GM19099 (cell line): Measurements from ENCODE around the gene SLC6A16.

Experiments used
- POLR2A ChIP-seq: IDR thresholded peaks from 3 replicates; pipeline ENCODE4 v1.6.1; 2011; ENCODE audit warnings: low read depth; ENCODE audit not compliant: insufficient read length; ENCODE audit errors: extremely low read depth

SLC6A16 gene

DNA sequence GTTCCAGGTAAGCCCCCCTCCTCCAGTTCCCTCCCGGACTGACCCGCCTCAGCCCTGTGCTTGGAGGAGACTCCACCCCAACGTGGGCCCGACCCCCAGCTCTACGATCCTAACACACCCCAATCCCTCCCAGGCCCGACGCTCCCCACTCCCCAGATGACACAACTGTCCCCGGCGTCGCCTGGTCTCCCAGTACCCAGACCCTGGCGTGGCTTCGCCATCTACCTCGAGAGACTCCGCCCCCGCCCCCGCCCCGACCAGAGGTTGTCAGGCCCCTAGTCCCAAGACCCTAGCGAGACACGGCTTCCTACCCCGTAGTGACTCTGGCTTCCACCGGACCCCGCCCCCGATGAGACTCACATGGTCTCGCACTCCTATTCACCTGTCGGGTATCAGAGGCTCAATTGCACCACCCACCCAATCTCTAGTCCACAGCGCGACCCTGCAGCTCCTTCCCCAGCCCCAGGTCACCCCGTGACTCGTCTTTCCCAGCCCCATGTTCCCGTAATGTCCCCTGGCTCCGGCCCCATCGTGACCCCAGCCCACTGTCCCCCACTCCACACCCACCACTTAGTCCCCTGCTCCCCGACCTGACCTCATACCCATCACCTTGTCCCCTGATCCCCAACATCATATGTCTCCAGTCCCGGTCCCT lies 13.2 kb upstream of the SLC6A16 start:
- no peak for TF ChIP-seq POLR2A

DNA sequence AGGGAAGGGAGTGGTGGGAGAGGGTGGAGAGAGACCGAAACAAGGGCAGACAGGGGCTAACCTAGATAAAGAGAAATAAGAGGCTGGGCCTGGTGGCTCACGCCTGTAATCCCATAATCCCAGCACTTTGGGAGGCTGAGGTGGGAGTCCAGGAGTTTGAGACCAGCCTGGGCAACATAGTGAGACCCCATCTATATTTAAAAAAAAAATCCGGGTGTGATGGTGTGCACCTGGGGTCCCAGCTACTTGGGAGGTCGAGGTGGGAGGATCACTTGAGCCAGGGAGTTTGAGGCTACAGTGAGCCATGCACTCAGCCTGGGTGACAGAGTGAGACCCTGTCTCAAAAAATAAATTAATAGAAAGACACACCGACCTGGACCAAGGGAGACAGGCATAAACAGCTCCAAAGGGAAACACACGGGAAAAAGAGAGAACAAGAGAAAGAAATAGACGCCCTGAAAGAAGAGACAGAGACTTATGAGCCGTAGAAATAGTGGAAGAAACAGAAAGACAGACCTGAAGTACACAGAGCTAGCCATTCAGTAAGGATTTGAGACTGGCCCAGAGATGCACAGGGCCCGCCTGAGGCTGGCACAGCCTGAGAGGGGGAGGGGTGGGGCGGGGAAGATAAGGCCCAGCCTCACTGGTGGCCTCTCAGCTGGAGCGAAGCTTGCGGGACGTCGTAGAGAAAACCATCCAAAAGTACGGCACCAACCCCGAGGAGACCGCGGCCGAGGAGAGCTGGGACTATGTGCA lies 12.5 kb upstream of the SLC6A16 start:
- no peak for TF ChIP-seq POLR2A

DNA sequence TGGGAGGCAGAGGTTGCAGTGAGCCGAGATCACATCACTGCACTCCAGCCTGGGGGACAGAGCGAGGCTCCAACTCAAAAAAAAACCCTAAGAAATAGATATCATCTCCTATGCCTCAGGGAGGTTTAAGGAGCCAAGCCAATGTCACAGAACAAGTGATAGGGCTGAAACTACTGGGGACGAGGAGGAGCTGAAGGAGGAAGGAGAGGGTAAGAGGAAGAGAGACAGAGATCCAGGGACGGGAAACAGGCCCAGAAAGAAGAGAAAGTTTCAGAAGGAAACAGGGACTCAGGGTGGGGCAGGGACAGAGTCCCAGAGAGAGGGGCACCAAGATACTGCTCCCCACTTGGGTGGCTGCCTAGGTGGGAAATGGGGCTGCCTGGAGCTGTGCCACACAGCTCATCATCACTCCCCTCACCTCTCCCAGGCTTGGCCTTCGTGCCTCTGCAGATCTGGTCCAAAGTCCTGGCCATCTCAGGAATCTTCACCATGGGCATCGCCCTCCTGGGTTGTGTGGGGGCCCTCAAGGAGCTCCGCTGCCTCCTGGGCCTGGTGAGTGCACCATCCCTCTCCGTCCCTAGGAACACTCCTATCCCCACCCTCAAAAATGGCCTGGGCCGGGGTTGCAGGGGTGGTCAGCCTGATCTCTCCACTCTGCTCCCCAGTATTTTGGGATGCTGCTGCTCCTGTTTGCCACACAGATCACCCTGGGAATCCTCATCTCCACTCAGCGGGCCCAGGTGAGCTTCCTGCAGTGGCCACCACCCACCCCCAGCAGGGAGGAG lies 11.7 kb upstream of the SLC6A16 start:
- TF ChIP-seq POLR2A, result no peak

DNA sequence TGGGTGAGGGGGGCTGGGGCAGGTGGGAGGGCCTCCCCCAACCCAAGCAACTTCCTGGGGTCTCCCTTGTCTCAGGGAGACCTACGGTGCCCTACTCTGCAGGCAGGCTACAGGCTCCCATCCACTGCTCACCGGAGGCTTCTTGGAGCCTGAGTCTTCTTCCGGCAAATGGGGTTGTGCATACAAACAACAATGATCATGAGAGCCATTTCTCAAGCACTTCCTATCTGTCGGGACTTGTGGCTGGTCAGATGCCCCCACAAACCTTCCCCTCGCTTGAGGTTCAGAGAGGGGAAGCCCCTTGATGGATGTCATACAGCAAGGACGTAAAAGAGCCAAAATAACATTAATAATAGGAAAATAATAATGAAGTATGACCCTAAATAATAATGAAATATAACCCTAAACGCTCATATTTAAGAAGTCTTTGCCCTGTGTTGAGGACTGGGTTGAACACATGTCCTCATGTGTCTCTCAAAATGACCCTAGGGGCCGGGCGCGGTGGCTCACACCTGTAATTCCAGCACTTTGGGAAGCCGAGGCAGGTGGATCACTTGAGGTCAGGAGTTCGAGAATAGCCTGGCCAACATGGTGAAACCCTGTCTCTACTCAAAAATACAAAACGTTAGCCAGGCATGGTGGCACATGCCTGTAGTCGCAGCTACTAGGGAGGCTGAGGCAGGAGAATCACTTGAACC lies 10.9 kb upstream of the SLC6A16 start:
- no peak for TF ChIP-seq POLR2A

DNA sequence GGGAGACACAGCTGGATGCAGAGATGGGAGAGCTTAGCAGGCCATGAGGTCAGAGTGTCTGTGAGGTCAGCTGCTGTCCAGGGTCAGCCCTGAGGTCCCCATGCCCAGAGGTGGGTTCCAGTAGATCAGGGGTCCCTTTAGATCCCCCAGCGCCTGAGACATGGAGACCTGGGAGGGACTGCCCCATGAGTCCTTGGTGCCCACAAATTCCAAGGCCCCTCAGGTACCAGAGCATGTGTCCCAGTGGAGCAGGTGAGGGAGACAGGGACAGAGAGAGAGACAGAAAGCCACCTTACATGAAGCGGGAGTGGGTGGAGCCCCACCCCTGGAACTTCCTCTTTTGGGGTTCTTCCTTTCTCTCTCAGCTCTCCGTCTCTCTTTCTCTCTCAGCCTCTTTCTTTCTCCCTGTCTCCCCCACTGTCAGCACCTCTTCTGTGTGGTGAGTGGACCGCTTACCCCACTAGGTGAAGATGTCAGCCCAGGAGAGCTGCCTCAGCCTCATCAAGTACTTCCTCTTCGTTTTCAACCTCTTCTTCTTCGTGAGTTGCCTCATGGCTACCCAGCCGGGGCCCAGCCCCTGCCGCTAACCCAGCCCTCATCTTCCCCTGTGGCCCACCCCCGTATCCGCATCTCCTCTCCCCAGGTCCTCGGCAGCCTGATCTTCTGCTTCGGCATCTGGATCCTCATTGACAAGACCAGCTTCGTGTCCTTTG lies 10.2 kb upstream of the SLC6A16 start, which contains the start of gene CD37:
Gene CD37 (plus strand): TSS at position 336 of the 713 bp plus-strand sequence. CDS start 135 bp downstream, at position 471.
- peak; percentile 84 for TF ChIP-seq POLR2A

DNA sequence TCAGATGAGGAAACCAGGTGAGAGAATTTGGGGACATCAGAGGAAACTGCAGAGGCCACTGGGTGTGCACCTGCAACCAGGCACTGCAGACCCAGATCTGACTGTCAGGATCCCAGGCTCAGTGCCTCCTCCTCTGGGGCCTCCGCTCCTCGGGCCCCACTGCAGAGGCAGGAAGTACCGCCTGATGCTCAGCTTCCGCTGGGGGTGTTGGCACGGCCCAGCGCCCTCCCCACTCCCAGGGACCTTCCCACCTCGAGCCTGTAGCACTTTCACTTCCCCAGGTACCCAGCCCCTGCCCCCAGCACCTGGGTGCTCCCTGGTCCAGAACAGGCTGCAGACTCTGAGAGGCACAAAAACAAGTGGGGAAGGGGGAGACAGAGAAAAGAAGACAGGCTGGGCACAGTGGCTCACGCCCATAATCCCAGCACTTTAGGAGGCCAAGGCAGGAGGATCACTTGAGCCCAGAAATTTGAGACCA lies 8.9 kb upstream of the SLC6A16 start:
- peak; percentile 90 for TF ChIP-seq POLR2A

DNA sequence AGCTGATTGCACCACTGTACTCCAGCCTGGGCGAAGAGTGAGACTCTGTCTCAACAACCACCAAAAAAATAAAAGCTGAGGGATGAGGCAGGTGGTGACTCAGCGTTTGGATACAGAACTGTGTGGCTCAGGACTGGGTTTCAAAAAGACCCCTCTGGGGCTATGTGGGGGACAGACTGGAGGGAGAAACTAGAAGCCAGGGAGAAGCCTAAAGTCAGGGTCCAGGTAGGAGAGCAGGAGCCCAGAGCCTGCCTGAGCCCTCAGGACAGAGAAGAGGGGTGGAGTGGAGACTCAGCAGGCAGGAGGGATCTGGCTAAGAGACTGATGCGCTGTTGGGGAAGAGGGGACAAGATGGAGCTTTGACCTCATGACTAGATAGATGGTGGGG lies 8.4 kb upstream of the SLC6A16 start:
- no peak for TF ChIP-seq POLR2A

DNA sequence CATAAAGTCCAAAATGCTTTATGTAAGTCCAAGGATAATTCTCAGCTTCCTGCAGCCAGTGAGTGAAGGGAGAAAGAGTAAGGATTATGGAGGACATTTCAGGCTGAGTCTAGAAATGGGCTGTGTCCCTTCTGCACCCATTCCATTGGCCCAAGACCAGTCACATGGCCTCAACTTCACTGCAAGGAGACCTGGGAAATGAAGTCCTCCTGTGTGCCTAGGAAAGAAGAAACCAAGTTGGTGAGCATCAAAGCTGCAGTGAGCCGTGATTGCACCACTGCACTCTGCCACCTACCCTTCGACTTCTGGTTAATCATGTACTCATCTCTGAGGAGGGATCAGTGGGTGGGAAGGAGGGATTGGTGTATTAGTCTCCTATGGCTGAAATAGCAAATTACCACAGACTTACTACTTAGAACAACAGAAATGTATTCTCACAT lies 6.6 kb upstream of the SLC6A16 start:
- TF ChIP-seq POLR2A, result no peak

DNA sequence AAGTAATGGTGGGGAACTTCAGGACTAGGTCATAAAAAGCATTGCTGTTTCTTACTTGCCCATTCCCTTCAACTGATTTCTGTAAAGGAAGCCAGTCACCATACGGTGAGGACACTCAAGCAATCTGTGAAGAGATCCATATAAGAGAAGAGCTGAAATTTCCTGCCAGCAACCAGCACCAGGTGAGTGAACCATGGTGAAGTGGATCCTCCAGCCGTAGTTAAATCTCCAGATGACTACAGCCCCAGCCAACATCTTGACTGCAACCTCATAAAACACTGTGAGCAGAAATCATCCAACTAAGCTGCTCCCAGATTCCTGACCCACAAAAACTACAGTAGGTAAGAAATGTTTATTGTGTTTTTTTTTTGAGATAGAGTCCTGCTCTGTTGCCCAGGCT lies 3.8 kb upstream of the SLC6A16 start:
- TF ChIP-seq POLR2A, result no peak

DNA sequence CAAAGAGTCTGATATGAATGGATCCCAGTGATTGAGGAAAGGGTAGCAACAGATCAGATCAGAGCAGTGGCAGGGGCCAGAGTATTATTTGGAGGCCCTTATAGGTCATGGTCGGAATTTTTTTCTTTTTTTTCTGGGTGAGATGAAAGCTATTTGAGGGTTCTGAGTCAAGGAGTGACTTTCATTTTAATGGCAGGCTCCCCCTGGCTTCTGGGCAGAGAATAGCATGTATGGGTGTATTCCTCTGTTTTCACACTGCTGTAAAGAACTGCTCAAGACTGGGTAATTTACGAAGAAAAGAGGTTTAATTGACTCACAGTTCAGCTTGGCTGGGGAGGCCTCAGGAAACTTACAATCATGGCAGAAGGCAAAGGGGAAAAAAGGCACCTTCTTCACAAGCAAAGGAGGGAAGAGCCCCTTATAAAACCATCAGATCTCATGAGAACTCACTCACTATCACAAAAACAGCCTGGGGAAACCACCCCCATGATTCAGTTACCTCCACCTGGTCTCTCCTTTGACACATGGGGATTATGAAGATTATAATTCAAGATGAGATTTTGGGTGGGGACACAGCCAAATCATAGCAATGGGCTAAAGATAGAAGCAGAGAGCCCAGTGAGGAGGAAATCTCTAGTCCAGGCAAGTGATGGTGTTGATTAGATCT lies 3.0 kb upstream of the SLC6A16 start:
- TF ChIP-seq POLR2A, result no peak

DNA sequence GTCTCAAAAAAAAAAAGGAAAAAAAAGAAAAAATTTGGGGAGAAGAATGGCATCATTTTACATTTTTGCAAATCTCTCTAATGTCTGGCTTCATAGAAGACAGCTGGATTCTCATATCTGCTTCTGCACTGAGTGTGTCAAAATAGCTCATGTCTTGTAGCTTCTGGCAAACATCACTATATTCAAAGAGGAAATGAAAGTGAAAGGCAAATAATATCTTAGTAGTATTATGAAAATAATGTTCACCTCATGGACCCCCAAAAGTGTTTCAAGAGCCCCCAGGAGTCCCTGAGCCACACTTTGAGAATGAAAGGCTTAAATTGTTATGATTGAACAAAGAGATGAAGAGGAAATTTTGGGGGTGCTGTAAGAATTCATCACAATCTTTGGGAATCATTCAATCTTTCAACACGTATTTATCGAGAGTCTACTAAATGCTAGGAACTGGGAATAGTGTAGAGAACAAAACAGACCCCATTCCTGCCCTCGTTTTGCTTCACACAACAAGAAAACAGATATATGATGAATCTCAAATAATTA lies 1.2 kb upstream of the SLC6A16 start:
- no peak for TF ChIP-seq POLR2A

DNA sequence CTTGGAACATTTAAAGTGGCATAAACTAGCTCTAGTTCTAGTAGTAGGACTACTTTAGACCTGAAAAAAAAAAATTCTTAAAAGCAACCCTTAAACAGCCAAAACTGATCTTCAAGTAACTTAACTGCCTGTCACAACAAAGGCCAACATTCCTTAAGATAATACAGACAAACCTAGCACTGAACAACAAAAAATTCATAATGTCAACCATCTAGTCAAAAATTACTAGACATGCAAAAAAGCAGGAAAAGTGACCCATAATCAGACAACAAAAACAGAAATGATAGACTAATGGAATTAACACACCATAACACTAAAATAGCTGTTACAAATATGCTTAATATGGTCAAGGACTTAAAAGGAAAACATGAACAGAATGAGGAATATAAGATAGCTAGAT lies 6.7 kb downstream of the SLC6A16 start:
- TF ChIP-seq POLR2A, result no peak

DNA sequence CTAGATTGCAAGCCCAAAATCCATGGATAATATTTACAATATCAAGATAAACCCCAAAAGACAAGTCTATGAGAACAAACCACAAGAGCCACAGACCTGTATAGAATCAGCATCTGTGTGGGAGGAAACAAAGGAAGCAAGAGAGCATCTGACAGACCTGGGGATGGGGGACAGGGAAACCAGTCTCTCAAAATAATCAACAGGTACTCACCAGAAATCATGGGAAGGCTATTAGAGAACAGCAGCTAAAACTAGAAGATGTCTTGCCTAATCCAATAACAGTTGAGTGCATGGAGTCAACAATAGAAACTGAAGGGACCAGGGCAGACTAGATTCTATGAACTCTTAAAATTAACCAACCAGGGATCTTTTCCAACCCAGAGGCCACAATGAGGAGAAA lies 8.7 kb downstream of the SLC6A16 start:
- no peak for TF ChIP-seq POLR2A
